DND-41 (cell line): ENCODE data around the gene RPL41.

Experiments used
- EZH2 ChIP-seq: IDR thresholded peaks from 3 replicates; pipeline ENCODE4 v1.6.1; 2012; ENCODE audit warnings: borderline replicate concordance, low read depth, mild to moderate bottlenecking, moderate library complexity, low read length, inconsistent platforms; ENCODE audit not compliant: severe bottlenecking
- TF ChIP-seq, protein P1 (sequence below): IDR thresholded peaks from 2 replicates; pipeline ENCODE4 v1.5.1; 2012; ENCODE audit warnings: borderline replicate concordance, low read length, moderate library complexity, mild to moderate bottlenecking; ENCODE audit not compliant: poor library complexity, severe bottlenecking; ENCODE audit errors: extremely low read depth

DNA sequence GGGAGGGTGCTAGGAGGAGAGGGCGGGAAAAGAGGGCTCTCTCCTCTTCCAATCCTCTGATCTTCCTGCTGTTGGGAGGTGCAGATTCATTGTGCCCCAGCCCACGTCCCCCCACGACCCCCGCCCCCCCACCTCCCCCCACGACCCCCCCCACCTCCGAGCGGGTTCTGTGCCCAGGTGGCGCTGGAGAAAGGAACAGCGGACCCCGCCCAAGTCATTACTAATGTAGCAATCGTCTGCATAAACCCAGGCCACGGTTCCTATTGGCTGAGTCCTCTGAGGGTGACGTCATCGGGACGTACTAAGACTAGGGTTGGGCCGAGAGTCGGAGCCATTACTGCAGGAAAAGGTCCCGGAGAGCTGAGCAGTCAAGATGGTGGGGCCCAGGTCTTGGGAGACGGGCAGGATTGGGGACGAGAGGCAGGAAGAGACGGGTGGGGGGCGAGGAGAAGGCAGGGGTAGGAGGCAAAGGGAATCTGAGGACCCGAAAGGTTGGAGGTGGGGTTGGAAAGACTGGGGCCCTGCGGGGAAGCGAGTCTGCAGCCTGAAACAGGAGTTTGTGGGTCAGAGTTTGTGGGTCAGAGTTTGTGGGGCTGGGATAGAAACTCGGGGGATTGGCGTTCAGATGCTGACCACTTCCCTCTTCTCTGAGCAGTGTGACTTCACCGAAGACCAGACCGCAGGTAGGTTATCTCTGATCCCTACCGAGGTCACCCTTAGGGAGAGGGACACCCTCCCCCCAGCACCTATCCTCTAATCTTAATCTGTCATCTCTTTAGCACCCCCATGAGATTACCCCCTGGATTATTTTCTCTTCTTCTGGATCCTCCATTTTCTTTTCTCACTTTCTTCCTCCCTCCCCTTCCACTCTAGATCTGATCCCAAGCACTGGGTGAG, 41.8 kb downstream of the RPL41 start, which contains the start of gene MYL6:
- TF ChIP-seq, protein P1, sequence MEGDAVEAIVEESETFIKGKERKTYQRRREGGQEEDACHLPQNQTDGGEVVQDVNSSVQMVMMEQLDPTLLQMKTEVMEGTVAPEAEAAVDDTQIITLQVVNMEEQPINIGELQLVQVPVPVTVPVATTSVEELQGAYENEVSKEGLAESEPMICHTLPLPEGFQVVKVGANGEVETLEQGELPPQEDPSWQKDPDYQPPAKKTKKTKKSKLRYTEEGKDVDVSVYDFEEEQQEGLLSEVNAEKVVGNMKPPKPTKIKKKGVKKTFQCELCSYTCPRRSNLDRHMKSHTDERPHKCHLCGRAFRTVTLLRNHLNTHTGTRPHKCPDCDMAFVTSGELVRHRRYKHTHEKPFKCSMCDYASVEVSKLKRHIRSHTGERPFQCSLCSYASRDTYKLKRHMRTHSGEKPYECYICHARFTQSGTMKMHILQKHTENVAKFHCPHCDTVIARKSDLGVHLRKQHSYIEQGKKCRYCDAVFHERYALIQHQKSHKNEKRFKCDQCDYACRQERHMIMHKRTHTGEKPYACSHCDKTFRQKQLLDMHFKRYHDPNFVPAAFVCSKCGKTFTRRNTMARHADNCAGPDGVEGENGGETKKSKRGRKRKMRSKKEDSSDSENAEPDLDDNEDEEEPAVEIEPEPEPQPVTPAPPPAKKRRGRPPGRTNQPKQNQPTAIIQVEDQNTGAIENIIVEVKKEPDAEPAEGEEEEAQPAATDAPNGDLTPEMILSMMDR, result no peak
- TF ChIP-seq EZH2, result no peak
